ENCODE data around the gene CTNNBIP1.

Gene CTNNBIP1

DNA sequence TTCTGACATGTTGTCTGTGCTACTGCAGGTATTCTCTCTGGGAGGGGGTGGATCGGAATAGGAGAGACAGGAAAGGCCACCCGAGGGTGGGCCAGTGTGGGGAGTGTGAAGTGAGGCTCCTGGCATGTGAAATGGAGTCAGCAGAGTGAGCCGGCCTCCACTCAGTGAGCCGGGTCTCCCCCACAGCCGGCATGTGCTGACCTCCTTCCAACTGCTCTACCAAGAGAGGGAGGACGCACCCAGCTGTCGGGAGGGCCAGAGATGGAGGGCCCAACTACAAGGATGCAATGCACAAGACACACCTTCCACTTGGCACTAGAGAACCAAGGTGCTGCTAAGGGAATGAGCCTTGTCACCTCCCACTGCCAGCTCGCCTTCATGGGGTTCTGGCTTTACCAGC is 58.1 kb downstream of the CTNNBIP1 start:
- DNase-seq, result no peak

DNA sequence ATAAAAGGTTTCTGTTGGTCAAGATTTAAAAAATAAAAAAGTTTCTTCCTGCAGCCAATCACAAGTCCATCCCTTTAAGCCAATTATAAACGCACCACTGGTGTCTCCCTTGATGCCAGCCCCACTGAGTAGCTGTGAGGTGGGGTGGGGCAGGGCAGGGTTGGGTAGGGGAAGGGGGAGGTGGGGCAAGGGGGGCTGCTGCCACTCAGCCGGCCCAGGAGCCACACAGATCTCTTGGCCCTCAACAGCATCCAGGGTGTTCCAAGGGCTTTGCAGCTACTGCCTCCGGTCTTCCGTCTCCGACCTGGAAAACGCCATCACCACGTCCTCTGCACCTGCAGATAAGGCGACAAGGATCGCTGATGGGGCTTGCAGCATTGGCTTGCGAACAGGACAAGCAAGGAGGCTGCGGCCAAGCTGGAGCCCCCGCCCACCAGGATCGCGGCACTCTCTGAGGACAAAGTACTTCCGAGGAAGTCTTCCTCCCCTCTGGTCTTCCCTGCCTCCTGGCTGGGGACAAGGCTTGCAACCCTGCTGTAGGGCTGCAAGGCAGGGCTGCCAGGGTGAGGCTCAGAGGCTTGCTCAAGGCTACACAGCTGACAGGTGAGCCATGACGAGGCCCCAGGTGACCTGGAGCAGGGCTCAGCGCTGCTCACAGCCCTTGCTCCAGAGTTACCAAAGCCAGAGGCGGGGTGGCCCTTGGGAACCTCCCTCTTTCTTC is 59.5 kb downstream of the CTNNBIP1 start:
- no peak for DNase-seq

DNA sequence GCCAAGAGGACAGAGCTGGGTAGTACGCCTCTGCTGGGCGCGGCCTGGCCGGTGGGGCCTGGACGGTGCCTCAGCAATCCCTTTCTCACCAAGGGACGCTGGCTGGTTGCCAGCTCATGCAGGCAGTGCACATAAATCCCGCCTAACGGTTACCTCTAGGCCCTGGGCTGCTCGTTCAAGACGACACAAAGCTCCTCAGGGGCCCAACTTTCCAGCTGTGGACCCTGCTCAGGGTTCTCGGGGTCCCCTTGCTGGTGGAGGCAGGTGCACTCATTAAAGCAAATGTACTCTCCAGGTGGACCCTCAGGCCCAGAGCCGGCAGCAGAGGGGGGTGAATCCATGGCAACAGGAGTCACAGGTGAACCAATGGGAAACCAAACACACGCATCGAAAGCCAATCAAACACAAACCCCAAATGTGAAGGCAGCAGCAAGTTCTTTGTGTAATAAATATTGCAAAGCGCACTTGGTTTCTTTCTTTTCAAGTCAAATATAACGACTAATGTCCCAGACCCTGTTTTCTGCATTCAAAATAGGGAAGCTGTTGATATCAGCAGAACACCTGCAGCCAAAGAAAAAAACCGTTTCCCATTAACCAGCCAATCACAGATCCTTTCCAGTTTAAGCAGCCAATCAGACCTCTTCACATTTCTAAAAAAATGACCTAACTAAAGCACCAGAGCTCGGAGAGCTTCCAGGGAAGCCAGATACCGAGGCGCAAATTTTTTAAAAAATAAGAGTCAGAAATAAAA is 60.2 kb downstream of the CTNNBIP1 start:
- no peak for DNase-seq

DNA sequence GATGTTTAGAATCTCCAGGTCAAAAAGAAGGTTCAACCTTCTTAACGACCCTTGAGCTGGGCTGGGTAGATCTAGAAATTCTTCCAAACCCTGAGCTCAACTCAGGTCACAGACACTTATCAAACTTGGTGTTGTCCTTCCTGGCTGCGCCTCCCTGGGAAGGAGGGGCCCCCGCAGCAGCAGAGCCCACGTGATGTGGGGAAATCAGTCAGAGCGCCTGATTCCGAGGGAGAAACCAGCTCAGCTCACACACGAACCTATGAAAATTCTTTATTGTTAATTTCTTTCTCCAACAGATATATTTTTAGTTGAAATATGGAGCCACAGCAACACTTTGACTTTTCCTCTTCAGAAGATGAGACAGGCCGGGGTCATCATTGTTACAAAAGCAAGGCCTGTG is 62.0 kb downstream of the CTNNBIP1 start:
- no peak for DNase-seq

DNA sequence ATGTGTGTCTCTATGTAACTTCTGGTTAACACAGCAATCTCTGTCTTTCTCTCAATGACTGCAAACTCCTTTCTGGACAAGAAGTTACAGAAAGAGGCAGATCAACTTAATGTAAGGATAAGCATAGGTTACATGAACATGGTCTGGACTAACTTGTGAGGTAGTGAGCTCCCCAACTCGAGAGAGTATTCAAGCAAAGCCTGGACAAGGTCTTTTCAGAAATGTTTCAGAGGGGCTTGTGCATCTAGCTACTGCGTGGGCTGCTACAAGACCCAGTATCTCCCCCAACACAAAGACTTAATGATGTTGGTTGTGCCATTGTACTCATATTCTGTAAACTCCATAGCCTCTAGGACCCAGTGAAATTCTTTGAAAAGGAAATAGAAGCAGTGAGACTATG is 62.8 kb downstream of the CTNNBIP1 start:
- DNase-seq, result no peak

DNA sequence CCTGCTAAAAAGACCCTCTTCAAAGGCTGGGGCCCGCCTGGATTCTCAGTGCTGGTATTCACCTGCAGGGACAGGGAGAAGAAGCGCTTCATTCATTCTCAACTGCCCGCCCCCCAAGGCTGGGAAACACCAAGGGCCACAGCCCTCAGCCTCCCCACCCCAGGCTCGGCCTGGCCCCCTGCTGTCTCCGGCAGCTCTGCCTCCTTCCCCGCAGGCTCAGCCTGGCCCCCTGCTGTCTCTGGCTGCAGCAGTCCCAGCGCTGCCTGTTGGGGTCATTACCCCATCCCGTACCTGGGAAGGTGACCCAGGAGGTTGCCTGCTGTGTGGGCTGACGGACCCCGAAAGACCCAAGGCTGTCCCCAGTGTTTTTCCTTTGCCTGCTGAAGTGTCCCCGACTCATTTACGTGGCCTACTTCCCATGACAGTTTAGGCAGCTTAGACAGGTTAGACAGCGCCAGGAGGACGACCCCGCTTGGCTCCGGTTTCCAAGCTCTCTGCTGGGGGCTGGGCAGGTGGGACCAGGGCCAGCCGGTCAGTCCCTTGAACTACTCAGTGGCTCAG is 63.4 kb downstream of the CTNNBIP1 start:
- no peak for DNase-seq

DNA sequence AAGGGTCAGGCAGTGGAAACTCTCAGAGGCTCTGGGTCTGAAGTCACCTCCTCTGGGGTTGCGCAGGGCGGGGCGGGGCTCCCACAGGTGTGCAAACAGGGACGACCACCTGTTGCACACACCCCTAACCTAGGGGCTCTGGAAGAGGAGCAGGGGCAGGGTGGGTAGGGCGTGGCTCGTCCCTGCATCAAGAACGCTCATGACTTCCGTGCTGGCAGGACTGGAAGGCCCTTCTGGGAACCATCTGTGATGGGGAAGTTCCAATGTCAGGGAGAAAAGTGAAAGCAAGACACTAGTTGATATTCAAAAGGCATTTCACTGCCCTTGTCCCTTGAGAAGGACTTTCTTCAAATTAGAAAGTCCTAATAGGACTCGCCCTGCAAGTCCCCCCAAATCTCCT is 64.2 kb downstream of the CTNNBIP1 start:
- no peak for DNase-seq

DNA sequence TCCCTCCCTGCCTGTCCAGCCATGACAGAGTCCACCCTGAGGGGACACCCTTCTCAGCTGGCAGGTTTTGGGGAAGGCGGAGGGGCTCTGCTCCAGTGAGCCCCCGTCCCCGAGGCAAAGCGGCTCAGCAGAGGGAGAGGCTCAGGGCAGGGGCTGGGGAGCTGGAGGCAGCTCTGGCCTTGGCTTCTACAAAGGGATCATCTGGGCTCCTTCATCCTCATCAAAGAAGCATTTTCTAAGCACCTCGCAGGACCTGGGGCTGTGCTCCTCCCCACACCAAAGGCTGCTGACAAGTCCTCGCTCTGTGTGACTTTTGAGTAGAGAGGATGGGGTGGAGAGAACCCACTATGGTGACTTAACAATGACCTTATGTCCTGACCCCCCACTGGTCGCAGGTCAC is 65.3 kb downstream of the CTNNBIP1 start:
- no peak for DNase-seq

DNA sequence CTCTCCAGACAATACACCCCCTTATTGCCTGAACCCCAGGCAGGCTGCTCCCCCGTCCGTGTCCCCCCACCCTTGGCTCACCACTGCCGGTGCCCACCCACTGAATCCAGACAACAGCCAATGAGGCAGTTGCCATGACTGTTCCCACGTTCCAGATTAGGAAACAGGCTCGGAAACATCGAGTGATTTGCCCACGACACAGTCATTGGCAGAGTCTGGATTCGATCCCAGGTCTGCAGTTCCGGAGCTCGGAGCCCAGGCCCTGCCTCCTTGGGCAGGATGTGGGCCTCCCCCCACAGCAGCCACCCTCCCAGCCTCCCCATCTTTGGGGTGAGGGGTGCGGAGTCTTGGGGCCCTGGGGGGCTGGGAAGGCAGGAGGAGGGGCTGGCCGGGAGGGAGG is 66.0 kb downstream of the CTNNBIP1 start:
- DNase-seq, result no peak

DNA sequence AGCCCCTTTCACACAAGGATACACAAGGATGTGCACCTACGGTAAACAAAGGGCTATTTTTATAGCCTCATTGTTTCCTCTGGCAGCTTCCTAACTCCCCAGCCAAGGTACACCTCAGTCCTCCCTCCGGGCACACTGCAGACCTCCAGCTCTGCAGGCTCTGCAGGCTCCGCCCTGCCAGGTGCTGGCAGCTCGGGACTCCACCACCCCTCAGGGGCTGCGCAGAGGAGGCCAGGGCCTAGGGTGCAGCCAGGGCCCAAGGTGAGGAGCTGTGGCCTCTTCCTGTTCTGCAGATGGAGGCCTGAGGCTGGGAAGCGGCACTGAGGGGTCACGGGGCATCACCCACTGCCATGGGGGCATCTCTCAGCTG is 66.5 kb downstream of the CTNNBIP1 start:
- no peak for DNase-seq

DNA sequence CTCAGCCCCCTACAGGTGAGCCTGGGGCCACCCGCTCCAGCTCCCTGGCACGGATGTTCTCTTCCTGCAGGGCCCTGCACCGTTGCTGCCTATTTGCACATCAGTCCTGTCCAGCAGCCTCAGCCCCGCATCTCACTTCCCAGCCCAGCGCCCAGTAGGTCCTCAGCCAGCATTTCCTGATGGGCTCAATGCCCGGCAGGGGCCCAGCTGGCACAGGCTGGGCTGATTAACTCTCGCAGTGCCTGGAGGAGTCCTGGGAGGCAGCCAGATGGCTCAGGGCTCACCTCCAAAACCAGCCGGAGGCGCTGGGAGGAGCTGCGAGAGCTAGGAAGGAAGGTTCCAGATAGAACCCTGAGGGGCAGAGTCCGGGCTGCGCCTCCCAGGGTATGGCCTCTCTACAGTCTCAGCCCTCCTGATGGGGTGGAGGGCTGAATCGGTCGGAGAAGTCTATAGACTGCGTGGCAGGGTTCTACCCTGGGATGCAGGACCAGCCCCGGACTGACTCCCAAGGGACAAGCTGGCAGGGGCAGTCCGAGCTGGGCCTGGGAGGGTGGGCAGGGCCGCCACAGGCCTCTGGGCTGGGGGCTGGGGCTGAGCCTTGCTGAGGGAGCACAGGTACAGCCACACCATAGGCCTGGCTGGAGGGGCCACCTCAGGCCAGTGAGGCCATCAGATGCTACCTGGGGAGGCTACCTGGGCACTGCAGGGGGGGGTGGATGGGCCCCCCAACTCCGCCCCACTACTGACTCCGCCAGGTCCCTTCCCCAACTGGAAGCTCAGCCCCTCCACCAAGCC is 67.1 kb downstream of the CTNNBIP1 start:
- DNase-seq, result no peak

DNA sequence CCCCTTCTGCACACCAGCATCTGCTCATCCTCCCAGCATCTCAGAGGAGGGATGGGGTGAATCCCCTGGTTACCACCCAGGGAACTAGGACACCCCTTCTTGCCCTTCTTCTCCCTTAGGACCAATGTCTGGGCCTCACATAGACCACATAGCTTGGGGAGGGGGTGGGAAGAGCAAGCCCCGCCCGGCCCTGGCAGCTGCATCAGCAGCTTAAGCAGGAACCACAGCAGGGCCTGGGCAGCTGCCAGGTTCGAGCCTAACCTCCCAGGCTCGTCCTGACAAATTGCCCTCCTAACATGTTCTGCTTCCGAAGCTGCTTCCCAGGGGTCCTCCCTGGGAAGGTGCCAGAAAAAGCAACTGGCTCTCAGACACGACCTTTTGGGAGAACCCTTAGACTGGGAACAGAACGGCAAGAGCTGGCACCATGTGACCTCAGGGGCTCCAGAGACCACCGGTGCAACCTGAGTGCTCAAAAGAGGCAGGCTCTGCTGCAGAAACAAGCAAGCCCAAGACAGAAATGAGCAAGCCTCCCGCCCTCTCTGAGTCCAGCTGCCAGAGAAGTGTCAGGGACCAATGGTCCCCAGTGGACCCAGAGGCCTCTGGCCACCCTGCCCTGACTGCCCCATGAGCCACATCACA is 67.9 kb downstream of the CTNNBIP1 start:
- DNase-seq, result no peak

DNA sequence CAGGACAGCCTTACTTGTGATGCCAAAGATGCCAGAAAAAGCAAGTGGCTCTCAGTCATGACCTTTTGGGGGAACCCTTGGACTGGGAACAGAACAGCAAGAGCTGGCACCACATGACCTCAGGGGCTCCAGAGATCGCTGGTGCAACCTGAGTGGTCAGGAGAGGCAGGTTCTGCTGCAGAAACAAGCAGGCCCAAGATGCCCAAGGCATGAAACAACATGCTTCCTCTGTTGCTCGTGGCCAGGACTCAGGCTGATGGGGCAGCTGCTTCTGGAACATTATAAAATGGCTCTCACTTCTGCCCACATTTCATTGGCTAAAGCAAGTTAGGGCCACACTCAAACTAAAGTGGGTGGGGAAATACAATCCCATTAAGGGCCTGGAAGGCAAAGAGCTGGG is 68.6 kb downstream of the CTNNBIP1 start:
- no peak for DNase-seq

DNA sequence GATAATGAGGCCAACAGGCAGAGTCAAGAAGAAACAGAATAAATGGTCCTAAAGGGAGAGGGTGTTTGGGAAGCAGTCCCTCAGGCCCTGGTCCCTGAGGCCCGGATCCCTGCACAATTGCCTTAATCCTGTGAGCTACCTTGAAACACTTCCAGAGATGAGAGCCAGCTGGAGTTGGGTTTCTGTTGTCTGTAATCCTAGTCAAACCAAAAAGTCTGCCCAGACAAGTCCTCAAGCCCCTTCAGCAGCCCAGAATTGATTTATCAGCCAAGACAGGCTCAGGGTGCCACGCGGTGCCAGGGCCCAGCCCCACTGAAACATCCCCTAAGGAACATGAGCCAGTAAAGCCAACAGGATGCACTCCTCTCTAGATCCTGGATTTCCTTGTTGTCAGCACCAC is 69.9 kb downstream of the CTNNBIP1 start:
- DNase-seq, result no peak

DNA sequence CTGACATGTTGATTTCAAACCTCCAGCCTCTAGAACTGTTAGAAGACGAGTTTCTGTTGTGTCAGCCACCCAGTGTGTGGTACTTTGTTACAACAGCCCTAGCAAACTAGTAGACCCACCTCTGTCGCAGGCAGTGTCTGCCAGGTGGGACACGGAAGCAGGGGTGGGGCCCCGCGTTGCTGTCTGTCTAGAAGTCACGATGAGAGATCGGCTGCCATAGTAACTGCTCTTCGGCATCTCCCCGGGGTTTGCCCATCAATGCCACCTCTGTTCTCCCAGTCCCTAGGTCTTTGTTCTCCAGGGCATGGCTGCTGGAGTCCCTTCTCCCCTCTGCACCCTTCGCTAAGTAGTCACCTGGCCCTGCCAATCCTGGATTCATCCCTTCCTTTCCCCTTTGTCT is 71.1 kb downstream of the CTNNBIP1 start:
- DNase-seq, result no peak

DNA sequence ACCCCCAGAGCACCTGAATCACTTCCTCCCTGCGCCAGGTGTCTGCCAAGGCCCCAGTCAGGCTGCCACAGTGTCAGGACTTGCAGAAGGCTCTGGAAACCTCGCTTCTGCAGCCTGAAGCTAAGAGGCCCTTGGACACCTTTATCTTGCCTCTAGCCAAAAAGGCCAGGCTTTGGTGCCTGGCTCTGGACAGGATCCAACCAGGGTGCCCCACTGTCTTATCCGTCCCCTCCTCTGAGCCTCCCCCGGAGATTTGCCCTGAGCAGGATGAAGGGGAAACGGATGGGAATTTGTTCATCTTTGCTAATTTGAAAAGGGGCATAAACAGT is 73.5 kb downstream of the CTNNBIP1 start:
- no peak for DNase-seq

DNA sequence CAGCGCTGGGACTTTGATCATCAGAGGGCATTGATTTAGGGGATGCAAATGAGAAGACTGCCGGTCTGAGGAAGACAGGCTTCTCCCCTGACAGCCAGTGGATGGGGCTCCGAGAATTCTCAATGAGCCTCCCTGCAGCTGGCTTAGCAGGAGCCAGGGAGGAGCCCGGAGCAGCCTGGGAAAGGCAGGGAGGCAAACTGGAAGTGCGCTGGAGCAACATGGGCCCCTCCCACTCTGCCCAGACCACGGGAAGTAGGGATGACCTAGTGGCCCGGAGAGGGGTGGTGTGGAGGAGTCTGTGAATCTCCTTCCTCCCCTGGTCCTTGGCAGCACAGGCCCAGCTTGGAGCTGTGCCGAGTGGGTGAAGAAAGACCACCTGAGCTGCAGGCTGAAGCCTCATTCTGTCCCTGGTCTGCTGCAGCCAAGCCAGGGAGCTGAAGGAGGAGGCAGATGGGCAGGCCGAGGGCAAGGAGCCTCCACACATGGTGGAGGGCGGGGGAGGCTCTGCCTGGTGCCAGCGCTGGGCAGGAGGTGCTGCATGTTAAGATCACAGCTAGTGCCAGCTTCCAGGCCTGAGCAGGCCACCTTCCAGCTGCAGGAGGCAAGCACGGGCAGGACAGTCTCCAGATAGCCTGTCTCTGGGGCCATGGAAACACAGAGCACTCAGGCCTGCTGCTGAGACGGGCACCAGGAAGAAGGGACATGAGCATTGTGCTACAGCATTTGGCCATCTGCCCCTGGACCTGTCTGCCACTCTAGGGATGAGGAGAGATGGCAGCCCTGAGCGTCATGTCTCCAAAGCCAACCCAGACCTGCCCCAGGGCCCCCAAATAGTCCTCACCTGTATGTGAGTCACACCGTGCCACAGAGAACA is 74.1 kb downstream of the CTNNBIP1 start:
- DNase-seq, result no peak

DNA sequence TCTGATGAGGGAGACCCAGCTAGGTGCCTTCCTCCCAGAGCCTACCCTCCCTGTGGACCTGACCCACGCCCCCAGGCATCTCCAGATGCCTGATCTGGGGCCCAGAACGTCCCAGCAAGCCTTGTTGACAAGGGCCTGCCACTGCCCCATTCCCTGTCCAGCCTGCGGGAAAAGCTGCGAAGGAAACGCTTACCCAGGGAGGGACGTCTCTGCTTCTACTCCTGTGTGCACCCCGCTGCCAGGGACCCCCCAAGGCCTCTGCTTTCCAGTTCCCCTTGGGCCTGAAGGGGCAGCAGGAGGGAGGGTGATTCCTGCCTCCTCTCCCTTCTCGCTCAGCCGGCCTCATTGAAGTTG is 74.7 kb downstream of the CTNNBIP1 start:
- no peak for DNase-seq

DNA sequence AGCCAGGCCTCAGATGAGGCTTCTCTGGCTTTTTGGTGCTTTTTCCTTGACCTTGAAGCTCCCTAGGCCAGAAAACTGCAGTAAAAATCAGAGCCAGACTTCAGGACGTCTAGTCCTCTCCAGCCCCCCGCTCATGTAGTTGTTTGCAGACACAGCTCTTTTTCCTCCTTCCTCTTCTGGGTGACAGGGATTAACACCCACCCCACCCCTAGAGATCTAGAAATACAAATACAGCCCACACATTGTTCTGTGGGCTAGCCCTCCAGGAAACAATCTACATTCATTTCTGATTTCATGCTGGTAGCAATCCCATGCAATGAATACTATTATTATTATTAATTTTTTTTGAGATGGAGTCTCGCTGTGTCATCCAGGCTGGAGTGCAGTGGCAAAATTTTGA is 76.4 kb downstream of the CTNNBIP1 start:
- DNase-seq, result no peak

DNA sequence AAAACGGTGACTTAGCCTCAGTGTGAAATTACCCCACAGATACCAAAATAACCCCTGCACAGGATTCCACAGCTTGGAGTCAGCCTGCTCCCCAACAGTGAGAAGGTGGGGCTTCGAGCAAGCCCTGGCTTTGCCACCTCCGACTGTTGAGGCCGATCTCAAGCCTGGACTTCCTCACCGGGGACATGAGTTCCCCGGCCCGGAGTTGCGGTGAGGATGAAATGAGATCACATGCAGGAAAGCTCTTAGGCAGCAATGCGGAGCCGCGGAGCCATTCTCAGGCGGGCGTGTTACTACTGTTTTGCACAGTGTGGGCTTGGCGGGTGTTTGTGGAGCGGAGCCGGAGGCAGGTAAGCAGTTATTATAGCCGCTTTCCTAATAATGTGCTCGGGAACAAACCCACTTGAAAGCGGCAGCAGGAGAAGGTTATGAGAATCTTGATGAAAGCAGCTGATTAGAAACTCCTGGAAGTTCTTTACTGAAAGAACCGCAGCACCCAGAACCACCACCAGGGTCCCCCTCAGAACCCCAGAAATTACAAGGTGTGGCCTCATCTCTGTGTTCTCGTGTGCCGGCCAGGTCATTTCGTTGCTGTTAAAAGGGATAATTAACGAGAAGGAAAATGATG is 82.4 kb downstream of the CTNNBIP1 start:
- no peak for DNase-seq

DNA sequence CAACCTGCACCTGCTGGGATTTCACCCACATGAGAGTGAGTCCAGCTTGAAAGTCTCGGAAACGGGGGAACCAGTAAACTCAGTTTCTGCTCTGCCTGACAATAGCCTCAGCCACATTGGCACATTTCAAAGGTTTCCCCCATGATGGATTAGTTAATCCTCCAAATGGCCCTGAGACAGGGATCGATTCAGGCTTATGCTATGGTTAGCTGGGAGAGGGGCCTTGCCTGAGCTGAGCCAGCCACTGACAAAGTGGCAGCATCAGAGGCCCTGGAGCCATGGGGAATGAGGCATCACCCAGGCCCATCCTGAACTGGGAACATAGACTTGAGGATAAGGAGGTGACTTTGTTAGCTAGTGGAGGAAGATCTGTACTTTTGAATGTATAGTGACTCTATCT is 83.5 kb downstream of the CTNNBIP1 start:
- DNase-seq, result no peak

DNA sequence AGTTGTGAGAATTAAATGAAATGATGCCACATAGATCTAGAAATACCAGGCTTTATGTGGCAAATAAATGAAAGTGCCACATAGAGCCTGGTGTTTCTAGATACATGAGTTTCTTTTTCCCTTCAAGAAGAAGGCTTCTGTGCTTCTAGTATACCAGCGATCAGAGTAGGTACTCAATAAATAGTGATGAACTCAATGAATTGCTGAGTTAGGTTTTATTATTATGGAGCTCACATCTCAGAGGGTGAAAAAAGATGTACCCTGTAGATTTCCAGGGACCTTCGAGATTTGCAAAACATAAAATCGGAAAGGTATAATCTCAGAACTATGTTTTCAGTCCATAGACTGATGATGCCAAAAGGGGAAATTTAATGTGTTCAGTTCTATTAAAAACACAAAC is 84.0 kb downstream of the CTNNBIP1 start:
- no peak for DNase-seq
